NCI-H1092 treated with DMSO at 0.1 percent for 48 hours (cell line): Measurements from ENCODE around the gene FAM131C.

ENCODE experiments used
- DNase-seq: peaks from one replicate; lab custom pipeline; 2025; lab: John Stamatoyannopoulos, UW

FAM131C gene

DNA sequence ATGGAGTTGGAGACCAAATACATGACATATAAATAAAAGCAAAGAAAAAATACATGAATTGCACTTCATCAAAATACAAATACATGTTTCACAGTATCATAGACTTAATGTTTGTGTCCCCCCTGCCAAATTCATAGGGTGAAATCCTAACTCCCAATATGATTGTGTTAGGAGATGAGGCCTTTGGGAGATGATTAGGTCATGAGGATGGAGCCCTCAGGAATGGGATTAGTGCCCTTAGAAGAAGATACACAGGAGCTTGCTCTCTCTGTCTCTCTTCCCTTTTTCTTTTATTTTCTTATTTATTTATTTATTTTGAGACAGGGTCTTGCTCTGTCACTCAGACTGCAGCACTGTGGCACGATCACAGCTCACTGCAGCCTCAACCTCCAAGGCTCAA lies 26.0 kb upstream of the FAM131C start:
- DNase-seq: no peak

DNA sequence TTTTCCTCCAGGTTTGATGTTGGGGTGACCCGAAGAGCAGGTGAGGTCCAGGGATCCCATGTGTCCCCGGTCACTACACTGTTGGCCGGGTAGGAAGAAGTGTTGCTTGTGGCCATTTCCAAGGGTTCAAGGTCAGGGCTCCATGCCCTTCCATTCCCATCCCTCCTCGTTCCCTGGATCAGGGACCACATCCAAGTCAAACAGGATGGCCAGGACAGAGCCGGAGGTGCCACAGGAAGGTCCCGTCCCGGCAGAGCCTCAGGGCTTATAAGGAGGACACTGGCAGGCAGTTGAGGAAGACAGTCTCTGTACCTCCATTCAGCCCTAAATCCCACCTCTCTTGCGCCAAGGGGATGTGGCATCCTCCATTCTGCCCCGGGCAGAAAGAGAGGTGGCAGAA lies 22.0 kb upstream of the FAM131C start:
- no peak for DNase-seq

DNA sequence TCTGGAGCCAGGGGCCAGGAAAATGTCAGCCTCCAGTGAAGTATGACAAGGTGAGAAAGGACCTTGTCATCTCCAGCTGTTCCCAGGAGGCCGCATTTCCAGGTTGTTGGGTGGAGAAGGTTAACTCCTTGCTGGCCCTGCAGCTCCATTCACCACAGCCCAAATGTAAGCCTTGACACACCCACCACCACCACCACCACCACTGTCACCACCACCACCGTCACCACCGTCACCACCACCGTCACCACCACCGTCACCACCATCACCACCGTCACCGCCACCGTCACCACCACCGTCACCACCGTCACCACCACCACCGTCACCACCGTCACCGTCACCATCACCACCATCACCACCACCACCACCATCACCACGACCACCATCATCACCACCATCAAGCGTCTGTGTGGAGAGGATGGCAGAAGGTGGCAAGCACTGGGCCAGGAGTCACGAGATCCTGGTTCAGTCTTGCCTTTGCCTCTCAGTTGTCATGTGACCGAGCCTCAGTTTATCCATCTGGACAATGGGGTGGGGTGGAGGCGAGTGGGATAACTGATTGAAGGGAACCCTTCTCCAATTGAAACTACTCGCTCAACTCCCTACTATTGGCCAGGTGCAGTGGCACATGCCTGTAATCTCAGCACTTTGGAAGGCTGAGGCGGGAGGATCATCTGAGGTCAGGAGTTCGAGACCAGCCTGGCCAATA lies 21.2 kb upstream of the FAM131C start:
- DNase-seq: no peak

DNA sequence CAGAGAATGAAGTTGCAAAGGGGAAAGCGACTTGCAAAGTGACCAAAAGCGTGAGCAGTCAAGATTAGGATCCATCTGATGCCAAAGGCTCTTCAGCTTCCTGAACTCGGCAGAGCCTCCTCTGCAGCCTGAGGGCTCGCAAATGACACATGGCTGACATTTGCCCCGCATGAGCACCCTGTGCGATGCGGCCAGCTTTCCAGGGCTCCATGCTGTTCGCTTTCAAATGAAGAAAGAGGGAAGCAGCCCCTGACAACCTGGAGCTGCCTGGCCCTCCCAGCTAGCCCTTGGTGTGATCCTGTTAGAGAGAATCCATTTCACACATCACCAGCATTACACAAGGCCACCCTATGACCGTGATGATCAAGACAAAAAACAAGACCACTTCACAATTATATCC lies 20.2 kb upstream of the FAM131C start:
- DNase-seq: no peak

DNA sequence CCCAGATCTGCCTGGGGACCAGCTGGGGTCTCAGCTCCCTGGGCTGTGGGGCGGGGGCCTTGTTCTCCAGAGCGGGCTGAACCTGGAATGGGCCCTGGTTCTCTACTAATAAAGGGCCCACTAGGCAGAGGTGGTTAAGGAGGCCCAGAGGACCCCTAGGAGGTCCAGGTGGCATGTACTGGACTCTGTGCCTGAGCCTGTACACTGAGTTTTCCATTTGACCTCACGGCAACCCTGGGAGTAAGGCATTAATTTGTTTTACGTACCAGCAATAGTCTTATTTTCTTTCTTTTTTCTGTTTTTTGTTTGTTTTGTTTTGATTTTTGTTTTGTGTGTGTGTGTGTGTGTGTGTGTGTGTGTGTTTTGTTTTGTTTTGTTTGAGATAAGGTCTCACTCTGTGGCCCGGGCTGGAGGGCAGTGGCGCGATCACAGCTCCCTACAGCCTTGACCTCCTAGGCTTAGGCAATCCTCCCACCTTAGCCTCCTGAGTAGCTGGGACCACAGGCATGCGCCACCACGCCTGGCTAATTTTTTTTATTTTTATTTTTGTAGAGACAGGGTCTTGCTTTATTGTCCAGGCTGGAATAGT lies 19.6 kb upstream of the FAM131C start:
- no peak for DNase-seq

DNA sequence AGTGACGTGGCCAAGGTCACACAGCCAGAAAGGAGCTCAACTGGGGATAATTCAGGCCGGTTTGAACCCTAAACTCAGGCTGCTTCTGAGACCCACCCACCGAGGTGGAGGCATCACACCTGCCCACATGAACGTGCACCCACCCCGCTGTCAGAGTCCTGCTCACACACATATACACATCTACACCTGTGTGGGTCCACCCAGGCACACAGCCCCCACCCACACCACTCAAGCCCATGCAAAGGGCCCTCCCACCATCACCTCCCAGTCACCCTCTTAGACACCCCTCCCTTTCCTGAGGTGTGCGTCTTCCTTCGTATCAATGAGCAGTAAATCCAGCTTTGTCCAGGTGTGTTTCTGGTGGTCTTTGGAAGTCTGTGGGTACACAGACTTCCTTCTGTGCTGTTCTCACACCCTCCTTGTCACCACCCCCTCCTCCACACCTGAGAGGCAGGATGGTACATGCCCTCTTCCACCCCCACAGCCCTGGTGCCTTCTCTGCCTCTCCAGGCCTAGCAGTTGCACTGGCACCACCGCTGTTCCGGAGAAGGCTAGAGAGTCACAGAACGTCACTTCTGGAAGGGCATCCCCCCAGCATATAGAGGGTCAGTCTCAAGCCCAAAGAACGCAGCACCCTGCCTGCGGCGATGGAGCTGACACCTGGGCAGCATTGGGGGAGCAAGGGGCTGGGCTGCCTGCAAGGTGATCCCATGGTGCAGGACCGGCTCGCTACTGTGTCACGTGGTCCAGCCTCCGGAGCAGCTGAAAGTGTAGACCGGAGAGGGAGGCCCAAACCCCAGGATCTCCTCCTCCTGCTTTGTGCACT lies 18.9 kb upstream of the FAM131C start:
- DNase-seq: no peak

DNA sequence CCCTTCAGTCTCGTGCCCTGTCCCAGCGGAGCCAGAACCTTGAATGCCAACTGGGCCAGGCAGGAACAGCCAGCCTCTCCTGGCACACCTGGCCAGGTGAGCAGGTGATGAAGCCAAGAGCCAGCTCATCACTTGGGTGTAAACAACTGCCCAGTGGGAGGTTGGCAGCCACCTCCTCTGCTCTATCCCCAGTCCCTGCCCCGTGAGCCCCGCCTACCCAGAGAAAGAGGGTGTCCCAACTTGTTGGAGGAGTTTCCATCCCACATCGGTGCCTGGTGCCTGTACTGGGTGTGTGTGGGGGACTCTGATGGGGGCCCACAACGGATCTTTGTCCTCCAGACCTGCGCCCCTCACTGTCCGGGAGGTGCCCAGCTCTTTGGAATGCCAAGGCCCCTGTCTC lies 17.8 kb upstream of the FAM131C start:
- DNase-seq: no peak

DNA sequence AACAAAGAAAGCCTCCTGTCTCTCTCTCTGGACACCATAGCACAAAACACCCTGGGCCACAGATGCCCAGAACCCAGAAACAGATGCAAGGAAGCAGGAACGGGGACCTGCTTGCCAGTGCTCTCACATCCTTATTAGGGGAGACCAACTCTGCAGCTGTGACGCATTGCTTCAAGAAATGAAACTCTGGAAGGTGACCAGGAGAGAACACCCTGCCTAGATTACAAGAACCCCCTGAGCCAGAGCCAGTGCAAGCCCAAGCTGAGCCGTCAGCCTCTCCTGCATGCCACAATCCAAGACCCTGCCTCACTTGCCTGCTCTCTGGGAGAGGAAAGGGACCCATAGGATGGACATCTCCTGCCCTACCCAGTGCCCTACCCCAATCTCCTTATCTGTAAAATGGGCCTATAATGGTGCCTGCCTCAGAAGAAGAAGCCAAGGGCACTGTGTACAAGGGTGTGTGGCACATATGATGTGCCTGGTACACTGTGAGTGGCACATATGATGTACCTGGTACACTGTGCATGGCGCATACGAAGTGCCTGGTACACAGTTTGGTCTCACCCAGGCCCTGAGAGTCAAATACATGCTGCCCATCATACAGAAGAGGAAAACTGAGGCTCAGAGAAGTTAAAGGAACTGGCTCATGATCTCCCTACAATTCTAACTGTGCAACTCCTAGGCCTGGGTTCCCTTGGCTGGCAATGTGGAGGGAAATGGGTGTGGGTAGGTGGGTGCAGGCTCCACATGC lies 16.8 kb upstream of the FAM131C start:
- no peak for DNase-seq

DNA sequence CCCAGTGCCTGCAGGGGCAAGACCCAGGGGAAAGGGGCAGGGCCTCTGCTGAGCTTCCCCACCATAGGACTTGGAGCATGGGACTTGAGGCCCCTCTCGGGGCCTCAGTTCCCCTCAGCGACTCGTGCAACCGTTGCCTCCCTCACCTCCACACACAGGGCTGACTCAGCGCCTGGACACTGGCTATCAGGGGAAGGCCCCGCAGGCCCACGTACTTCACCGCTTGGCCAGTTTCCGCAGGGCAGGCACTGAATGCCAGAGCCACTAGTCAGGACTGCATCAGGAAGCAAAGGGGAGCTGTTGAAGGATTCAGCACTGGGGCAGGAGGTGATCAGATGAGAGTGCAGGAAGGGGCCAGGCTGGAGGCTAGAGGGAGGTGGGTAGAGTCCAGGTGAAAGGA lies 15.5 kb upstream of the FAM131C start:
- no peak for DNase-seq

DNA sequence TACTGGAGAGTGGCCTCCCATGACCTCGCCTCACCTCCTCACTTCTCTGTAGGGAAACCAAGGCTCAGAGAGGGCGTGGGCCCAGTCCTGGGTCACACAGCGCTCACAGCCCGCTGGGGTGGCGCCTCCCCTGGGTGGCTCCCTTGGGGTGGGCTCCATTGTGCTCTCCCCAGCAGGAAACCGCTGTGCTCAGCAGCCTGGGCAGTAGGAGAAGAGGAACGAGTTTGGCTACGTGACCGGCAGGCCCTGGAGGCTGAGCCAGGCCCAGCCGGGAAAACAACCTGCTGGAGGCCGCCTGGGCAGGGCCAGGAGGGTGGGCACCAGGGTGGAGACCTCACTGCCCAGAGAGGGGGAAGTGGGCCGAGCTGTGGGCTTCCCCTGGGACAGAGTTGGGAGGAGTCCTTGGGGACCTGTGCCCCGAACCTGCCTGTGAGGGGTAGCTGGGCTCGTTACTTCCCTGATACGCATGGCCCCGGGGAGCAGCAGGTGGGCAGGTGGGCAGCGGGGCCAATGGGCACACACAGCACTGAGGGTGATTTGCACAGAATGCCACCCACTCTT lies 15.0 kb upstream of the FAM131C start:
- no peak for DNase-seq

DNA sequence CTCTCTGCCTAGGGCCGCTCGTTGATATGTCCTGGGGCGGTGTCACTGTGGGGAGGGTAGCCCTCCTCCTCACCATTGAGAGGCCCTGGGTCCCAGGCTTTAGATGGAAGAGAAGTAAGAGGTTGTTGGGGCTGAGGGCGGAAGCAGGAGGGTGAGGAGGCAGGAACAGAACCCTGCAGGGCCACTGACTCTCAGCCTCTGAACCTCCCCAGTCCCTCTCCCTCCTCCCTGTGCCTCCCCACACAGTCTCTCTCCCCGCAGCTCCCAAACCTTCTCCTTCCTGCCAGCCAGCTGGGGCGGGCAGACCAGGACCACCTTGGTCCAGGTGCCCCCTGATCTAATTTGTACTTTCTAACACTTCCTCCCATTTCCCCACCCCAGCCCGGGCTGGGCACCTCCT lies 14.3 kb upstream of the FAM131C start:
- no peak for DNase-seq

DNA sequence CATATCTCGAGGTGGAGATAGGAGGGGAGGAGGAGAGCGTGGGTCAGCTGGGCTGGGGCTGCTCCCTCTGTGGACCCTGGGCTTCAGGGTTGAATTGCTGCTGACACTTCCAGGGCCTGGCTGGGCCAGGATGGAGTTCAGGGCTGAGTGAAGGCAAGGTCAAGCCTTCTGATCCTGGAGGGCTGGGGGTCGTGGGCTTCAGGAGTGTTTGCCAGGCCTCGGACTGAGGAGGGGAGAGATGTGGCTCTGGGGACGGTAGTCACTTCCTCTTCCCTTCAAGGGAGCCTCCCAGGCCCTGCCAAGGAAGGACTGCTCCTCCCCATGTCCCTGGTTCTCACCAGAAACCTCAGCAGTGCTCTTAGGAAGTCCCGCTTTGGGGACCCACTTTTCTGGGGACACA lies 12.1 kb upstream of the FAM131C start:
- DNase-seq: no peak

DNA sequence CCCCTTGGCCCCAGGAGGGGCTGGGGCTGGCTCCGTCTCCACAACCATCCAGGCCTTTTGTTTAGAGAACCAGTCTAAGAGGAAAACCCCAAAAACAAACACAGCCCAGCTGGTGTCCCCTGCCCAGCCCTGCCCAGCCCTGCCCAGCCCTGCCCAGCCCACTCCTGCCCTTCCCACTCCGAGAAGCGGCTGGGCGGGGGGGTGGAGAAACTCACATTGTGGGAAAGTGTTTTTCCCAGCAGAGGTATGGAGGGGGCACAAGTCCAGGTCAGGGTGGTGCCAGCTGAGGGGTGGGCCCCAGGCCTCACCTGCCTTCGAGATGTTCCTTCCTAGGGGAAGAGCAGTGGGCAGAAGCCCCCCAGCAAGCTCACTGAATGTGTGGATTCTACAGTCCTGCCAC lies 10.0 kb upstream of the FAM131C start:
- DNase-seq: no peak

DNA sequence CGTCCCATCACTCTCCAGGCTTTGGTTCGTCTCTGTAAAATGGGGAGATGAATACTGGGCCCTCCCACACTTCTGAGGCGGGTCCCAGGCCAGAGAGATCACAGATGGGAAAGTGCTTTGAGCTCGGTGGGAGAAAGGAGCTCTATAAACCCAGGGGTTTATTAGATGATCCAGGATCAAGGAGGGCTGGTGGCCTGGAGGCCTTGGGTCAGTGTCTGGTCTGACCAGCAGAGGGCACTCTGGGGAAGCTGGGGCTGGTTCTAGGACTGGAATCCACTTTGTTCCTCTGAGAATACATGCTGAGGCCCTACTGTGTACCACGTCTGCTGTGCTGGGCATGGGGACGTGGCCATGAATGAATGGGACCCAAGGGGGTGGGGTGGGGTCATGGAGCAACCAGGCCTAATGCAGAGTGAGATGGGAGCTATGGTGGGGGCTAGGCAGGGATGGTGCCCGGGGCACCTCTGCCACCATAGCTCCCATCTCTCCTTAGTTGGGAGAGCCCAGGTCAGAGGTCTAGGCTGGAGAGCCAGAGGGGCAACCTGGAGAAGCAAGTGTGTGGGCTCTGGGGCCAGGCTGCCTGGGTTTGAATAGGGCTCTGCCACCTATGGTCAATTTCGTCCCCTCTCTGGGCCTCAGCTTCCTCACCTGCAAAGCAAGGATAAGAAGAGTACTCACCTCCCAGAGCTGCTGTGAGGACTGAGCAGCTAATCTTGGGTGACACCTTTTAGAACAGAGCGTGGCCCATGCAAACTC lies 9.0 kb upstream of the FAM131C start:
- peak; percentile 51 for DNase-seq

DNA sequence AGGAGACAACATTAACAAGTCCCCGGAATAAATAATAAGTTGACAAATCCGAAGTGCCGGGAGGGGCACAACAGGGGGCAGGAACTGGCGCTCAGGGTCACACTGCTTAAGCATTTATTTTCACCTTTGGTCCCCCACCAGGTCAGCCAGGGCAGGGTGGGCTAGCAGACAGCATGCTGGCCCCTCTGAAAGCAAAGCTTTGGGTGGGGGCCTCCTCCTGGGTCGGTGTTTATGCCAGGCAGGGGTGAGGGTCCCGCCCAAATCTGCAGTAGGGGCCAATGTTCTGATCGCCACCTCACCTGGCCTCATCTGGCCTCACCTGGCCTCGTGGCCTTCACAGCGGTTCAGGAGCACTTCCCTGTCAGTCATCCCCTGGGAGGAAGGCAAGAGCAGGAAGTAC lies 8.2 kb upstream of the FAM131C start:
- no peak for DNase-seq

DNA sequence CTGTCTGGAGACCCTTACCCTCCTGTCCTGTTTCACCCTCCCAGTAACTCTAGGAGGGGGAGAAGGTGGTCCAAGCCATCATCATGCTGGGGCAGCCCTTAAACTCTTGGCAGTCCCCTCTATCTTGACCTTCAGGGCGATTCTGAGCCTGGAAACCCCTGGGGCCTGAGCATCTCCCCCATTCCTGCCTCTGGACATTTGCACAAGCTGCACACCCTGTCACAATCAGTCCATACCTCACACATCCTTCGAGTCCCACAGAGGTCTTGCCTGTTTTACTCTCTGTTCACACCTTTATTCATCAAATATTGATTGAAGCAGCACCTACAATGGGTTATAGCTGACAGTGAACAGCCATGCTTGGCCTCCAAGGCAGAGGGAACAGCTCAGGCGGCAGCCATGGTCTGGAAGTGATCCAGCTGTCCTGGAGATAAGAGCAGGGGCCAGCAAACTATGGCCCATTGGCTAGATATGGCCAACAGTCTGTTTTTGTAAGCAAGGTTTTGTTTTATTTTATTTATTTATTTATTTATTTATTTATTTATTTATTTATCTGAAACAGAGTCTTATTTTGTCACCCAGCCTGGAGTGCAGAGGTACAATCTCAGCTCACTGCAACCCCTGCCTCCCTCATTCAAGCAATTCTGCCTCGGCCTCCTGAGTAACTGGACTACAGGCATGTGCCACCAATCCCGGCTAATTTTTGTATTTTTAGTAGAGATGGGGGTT lies 7.1 kb upstream of the FAM131C start:
- no peak for DNase-seq

DNA sequence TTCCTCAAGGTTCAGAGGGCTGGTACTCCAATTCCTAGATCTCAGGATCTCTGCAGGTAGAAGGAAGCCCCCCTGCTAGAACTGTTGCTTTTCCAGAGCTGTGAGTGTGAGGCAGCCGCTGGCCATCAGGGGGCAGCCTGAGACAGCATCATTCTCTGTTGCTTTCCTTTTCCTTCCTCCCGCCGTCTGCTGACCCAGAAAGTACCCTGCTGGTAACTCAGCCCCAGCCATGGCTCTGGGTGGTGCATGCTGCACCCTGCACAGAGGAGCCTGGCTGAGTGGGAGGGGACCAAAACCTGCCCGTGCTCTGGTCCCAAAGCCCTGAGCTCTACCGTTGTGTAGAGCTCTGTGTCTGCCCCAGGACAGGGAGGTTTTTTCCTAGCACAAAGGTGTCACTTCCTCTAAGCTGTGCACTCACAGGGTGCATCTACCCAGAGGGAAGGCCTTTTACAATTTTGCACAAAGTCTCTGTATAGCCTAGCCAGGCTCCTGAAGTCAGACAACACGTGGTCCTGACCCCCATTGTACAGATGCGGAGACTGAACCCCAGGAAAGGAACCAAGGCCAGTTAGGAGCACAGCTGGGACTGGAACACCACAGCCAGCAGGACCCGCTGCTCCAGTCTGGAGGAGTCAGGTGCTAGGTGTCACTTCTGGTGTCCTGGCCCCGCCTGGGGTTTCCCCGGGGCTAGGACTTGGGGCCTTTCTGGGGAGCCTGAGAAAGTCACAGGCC lies 5.6 kb upstream of the FAM131C start:
- peak; percentile 90 for DNase-seq

DNA sequence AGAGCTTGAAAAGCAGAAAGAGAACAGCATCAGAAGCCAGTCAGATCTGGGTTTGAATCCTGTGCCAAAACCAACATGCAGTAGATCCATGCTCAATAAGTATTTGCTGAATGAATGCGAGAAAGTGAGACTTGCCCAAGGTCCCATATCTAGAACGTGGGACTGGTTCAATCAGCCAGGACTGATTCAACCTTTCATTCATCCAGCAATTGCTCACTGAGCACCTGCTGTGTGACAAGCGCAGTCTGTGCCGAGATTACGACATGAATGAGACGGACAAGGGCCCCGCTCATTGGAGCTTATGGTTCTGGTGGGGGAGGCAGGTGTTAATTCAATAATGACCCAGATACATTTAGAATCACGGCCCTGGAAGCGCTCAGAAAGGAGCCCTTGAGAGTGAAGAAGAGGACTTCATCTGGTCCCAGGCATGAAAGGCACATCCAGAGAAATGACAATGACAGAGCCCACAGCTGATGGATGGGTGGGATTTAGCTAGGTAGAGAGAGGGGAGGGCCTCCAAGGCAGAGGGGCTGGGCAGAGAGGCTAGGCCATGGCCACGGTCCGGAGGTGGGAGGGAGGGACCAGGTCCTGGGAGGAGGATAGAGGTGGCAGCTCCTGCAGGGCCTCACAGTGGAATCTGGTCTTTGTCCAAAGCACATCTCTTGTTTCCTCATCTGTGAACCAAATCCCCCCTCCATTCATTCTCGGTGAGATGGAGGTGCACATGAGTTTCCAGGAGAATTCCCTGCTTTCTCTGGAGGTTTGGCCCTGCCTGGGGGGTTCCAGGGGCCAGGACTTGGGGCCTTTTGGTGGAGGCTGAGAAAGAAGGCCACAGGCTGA lies 4.2 kb upstream of the FAM131C start:
- no peak for DNase-seq

DNA sequence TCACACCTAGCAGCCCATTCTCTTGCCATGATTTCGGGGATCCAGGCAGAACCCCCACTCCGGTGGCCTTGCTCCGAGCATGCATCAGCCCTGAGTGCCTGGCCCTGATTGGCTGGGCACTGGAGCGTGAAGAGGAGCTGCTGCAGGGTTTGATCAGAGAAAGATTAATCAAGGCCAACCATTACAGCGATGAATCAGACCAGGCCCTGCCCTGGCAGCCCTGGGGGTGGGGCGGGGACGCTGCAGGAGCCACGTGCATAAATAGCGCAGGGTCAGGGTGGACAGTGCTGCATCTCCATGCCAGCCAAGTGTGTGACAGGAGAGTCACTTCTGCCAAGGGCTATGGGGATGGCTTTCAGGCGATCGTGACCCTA lies 3.4 kb upstream of the FAM131C start:
- no peak for DNase-seq
